Measurements from ENCODE around the gene SLC30A4. TPM values are rescaled to one million over a fixed set of nuclear protein-coding genes. Genes with fewer than 3 reads are reported as not detected.

Gene SLC30A4
- 3.9 and 5.1 TPM in 2 replicates for polyA plus RNA-seq (2011; rRNA removed)
- polyA minus RNA-seq (2011; rRNA and poly(A)+ RNA removed), result 9.4 and 11.0 TPM in 2 replicates

- DNase-seq (ENCODE audit: low read depth, low spot score), result no peak
- Histone ChIP-seq H3K9me3 (ENCODE audit: control insufficient read depth, insufficient read depth, low read length) (no peaks in the 10 kb centered on the region; the same call in 1 of the 2 replicates), H3K27ac (ENCODE audit: low read depth, low read length) (peak within 1 kb of the TSS; percentile 21), H3K27me3 (ENCODE audit: control insufficient read depth, insufficient read depth, low read length) (no peaks in the 10 kb centered on the region), H3K4me3 (ENCODE audit: low read depth, low read length) (peak within 1 kb of the TSS; percentile 73)
- TF ChIP-seq CTCF (IDR thresholded peaks at IDR 0.05; ENCODE audit: low read depth, low read length), result peak; percentile 38
- ChIA-PET CTCF (no interaction called here), POLR2A (interaction anchor here (1.1 kb wide), 1 partner anchor 64 kb away, joined by 3 read pairs; the partner anchor contains the start of gene BLOC1S6)
These were observed at the start of gene SLC30A4 for GRCh38 chr15:45522328-45523165. Gene SLC30A4 (minus strand): TSS chr15:45522755. CDS start chr15:45522354, 401 bp downstream.

GRCh38 chr15:45555934-45556608, 33.5 kb upstream of the SLC30A4 start:
- Histone ChIP-seq H3K27ac (ENCODE audit: low read depth, low read length) (no peak overlapping the region), H3K4me3 (ENCODE audit: low read depth, low read length) (no peak overlapping the region), H3K9me3 (ENCODE audit: control insufficient read depth, insufficient read depth, low read length) (no peaks in the 10 kb centered on the region), H3K27me3 (ENCODE audit: control insufficient read depth, insufficient read depth, low read length) (peaks cover 3% of the 10 kb centered on the region)
- TF ChIP-seq CTCF (IDR thresholded peaks at IDR 0.05; ENCODE audit: low read depth, low read length), result no peak
- no peak for DNase-seq (ENCODE audit: low read depth, low spot score)
- CTCF ChIA-PET, result interaction anchor here (1.4 kb wide), 1 partner anchor 55 kb away, joined by 6 read pairs; no protein-coding TSS in a partner anchor
- POLR2A ChIA-PET, result no interaction called here

GRCh38 chr15:45551676-45552075, 29.1 kb upstream of the SLC30A4 start:
- TF ChIP-seq CTCF (IDR thresholded peaks at IDR 0.05; ENCODE audit: low read depth, low read length), result no peak
- H3K4me3 ChIP-seq (ENCODE audit: low read depth, low read length), result no peak overlapping the region
- H3K27ac ChIP-seq (ENCODE audit: low read depth, low read length), result no peak overlapping the region
- H3K27me3 ChIP-seq (ENCODE audit: control insufficient read depth, insufficient read depth, low read length), result peaks cover 3% of the 10 kb centered on the region
- ChIA-PET CTCF (no interaction called here), POLR2A (no interaction called here)
- H3K9me3 ChIP-seq (ENCODE audit: control insufficient read depth, insufficient read depth, low read length), result no peaks in the 10 kb centered on the region
- DNase-seq (ENCODE audit: low read depth, low spot score), result no peak

- H3K9me3 ChIP-seq (ENCODE audit: control insufficient read depth, insufficient read depth, low read length), result no peaks in the 10 kb centered on the region
- no peak for DNase-seq (ENCODE audit: low read depth, low spot score)
- no peak overlapping the region for H3K4me3 ChIP-seq (ENCODE audit: low read depth, low read length)
- H3K27me3 ChIP-seq (ENCODE audit: control insufficient read depth, insufficient read depth, low read length), result peaks cover under 1% of the 10 kb centered on the region
- H3K27ac ChIP-seq (ENCODE audit: low read depth, low read length), result no peak overlapping the region
- ChIA-PET POLR2A (interaction anchor here (2.0 kb wide), 1 partner anchor 37 kb away, joined by 7 read pairs; the partner anchor contains the start of gene BLOC1S6), CTCF (interaction anchor here (0.8 to 1.5 kb wide), 2 partner anchors 14 to 155 kb away, joined by 3 read pairs; no protein-coding TSS in a partner anchor)
- no peak for TF ChIP-seq CTCF (IDR thresholded peaks at IDR 0.05; ENCODE audit: low read depth, low read length)
These were observed 27.9 kb upstream of the SLC30A4 start for GRCh38 chr15:45550436-45550835.

All from AG04450 (cell line).